Loucy (cell line): ENCODE results near the gene NSMCE1.

Experiments used
- H2AFZ ChIP-seq: fragments of 200-600 bp; sonication (generic); 2 replicates; pipeline ENCODE4 v1.6.0; 2016; ENCODE audit warnings: antibody characterized with exemption, mild to moderate bottlenecking, low read length, moderate library complexity
- H3F3A ChIP-seq: fragments of 200-600 bp; 2 replicates; pipeline ENCODE4 v1.6.0; 2016; ENCODE audit warnings: antibody characterized with exemption, low read depth, mild to moderate bottlenecking
- H3K27me3 ChIP-seq: fragments of 200-600 bp; sonication (generic); 2 replicates; pipeline ENCODE4 v1.6.1; 2014; ENCODE audit warnings: low read length, mild to moderate bottlenecking; ENCODE audit not compliant: insufficient read depth, poor library complexity, severe bottlenecking
- H3K36me3 ChIP-seq: fragments of 200-600 bp; sonication (generic); 2 replicates; pipeline ENCODE4 v1.6.1; 2016; ENCODE audit warnings: low read length; ENCODE audit not compliant: insufficient read depth
- H3K4me1 ChIP-seq: fragments of 200-600 bp; sonication (generic); 2 replicates; pipeline ENCODE4 v1.5.1; 2014; ENCODE audit warnings: low read length, mild to moderate bottlenecking; ENCODE audit not compliant: insufficient read depth, poor library complexity, severe bottlenecking
- H3K4me2 ChIP-seq: fragments of 200-600 bp; sonication (generic); 2 replicates; pipeline ENCODE4 v1.6.0; 2014; ENCODE audit warnings: antibody characterized with exemption, low read length, low read depth, mild to moderate bottlenecking; ENCODE audit not compliant: poor library complexity, severe bottlenecking
- H3K4me3 ChIP-seq: fragments of 200-600 bp; sonication (generic); 2 replicates; pipeline ENCODE4 v1.5.1; 2014; ENCODE audit warnings: low read length, mild to moderate bottlenecking, mixed read lengths; ENCODE audit not compliant: poor library complexity, severe bottlenecking
- H3K79me2 ChIP-seq: fragments of 200-600 bp; sonication (generic); 2 replicates; pipeline ENCODE4 v1.6.1; 2014; ENCODE audit warnings: low read length; ENCODE audit not compliant: insufficient read depth
- H3K9ac ChIP-seq: fragments of 200-600 bp; sonication (generic); 2 replicates; pipeline ENCODE4 v1.6.0; 2014; ENCODE audit warnings: mild to moderate bottlenecking, low read depth, low read length, moderate library complexity; ENCODE audit not compliant: poor library complexity, severe bottlenecking
- H3K9me2 ChIP-seq: fragments of 200-600 bp; sonication (generic); replicated peaks from 2 replicates; pipeline ENCODE4 v1.6.1; 2016; ENCODE audit warnings: low read depth, low read length, mixed read lengths
- H3K9me3 ChIP-seq: fragments of 200-600 bp; sonication (generic); 2 replicates; pipeline ENCODE4 v1.6.1; 2014; ENCODE audit warnings: mild to moderate bottlenecking, antibody characterized with exemption, low read length, low read depth; ENCODE audit not compliant: insufficient read depth
- H4K20me1 ChIP-seq: fragments of 200-600 bp; sonication (generic); 2 replicates; pipeline ENCODE4 v1.6.0; 2014; ENCODE audit warnings: antibody characterized with exemption, low read length, mild to moderate bottlenecking; ENCODE audit not compliant: insufficient read depth, poor library complexity, severe bottlenecking
- CTCF ChIP-seq: fragments of 200-600 bp; sonication (generic); conservative IDR thresholded peaks from 2 replicates; pipeline ENCODE4 v1.5.1; 2014; ENCODE audit warnings: mild to moderate bottlenecking, antibody characterized with exemption, low read length
- EZH2phosphoT487 ChIP-seq: fragments of 200-600 bp; IDR thresholded peaks from 2 replicates; pipeline ENCODE4 v1.6.1; 2018; ENCODE audit warnings: antibody characterized with exemption, mild to moderate bottlenecking, moderate library complexity, borderline replicate concordance

The NSMCE1 gene

DNA sequence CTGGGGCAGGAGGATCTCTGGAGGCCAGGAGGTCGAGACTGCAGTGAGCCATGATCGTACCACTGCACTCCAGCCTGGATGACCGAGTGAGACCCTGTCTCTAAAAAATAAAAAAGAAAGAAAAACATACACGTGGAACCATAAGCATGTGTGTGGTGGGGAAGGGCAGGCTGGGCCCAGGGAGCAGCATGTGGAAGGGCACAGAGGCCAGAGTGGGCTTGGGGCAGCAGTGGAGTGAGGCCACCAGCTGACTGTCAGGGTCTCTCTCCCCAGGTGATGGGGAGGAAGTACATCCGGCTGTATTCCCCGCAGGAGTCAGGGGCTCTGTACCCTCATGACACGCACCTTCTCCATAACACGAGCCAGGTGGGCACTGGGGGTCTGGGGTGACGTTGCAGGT is 48.5 kb downstream of the NSMCE1 start:
- Histone ChIP-seq H3K9ac (no peak overlapping the region), H2AFZ (no peak overlapping the region), H3K4me2 (no peak overlapping the region), H3K36me3 (peaks cover 5% of the 10 kb centered on the region; the same call in 1 of the 2 replicates), H3K4me1 (no peaks in the 10 kb centered on the region), H3F3A (no peaks in the 10 kb centered on the region), H3K9me2 (no peaks in the 10 kb centered on the region), H3K9me3 (no peaks in the 10 kb centered on the region), H3K79me2 (no peaks in the 10 kb centered on the region), H3K4me3 (no peak overlapping the region), H3K27me3 (no peaks in the 10 kb centered on the region), H4K20me1 (no peaks in the 10 kb centered on the region)
- TF ChIP-seq EZH2phosphoT487, result no peak
- TF ChIP-seq CTCF, result no peak

GRCh38 chr16:27219161-27219560 is 49.4 kb downstream of the NSMCE1 start:
- H2AFZ ChIP-seq, result no peak overlapping the region
- no peak overlapping the region for H3K4me2 ChIP-seq
- TF ChIP-seq CTCF (no peak), EZH2phosphoT487 (no peak)
- no peaks in the 10 kb centered on the region for H3F3A ChIP-seq
- no peaks in the 10 kb centered on the region for H3K4me1 ChIP-seq
- H3K4me3 ChIP-seq, result no peak overlapping the region
- H3K36me3 ChIP-seq, result peaks cover 9% of the 10 kb centered on the region; the same call in 1 of the 2 replicates
- H3K9ac ChIP-seq, result no peak overlapping the region
- H3K79me2 ChIP-seq, result no peaks in the 10 kb centered on the region
- H3K27me3 ChIP-seq, result no peaks in the 10 kb centered on the region
- H3K9me2 ChIP-seq, result no peaks in the 10 kb centered on the region
- H4K20me1 ChIP-seq, result no peaks in the 10 kb centered on the region
- H3K9me3 ChIP-seq, result no peaks in the 10 kb centered on the region

- Histone ChIP-seq H3K79me2 (no peaks in the 10 kb centered on the region), H3K4me3 (no peak overlapping the region), H3K27me3 (no peaks in the 10 kb centered on the region), H3K4me2 (no peak overlapping the region), H3F3A (no peaks in the 10 kb centered on the region), H3K4me1 (no peaks in the 10 kb centered on the region), H3K9me2 (no peaks in the 10 kb centered on the region), H2AFZ (no peak overlapping the region), H3K9me3 (no peaks in the 10 kb centered on the region), H3K36me3 (peaks cover 9% of the 10 kb centered on the region; the same call in 1 of the 2 replicates), H3K9ac (no peak overlapping the region), H4K20me1 (no peaks in the 10 kb centered on the region)
- no peak for TF ChIP-seq EZH2phosphoT487
- TF ChIP-seq CTCF, result no peak
Measured at GRCh38 chr16:27218756-27219155, 49.8 kb downstream of the NSMCE1 start.
